GM19193 (cell line): Measurements from ENCODE around the gene GABRR2.

Source experiments
- POLR2A ChIP-seq: IDR thresholded peaks from 4 replicates; pipeline ENCODE4 v1.6.1; 2011; ENCODE audit not compliant: insufficient read depth, insufficient read length; ENCODE audit errors: extremely low read depth

Gene GABRR2

GRCh38 chr6:89216411-89216810 lies 98.7 kb downstream of the GABRR2 start:
- no peak for TF ChIP-seq POLR2A

DNA sequence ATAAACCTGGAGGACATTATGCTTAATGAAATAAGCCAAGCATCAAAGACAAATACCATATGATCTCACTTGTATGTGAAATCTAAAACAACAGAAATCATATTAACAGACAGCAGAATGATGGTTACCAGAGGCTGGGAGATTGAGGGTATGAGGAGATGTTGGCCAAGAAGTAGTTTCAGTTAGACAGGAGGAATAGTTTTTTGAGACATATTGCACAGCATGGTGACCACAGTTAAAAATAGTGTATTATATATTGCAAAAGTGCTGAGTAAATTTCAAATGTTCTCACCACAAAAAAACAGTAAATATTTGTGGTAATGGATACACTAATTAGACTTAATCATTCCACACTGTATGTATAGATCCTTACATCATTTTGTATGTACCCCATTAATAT lies 99.7 kb downstream of the GABRR2 start:
- TF ChIP-seq POLR2A = no peak

DNA sequence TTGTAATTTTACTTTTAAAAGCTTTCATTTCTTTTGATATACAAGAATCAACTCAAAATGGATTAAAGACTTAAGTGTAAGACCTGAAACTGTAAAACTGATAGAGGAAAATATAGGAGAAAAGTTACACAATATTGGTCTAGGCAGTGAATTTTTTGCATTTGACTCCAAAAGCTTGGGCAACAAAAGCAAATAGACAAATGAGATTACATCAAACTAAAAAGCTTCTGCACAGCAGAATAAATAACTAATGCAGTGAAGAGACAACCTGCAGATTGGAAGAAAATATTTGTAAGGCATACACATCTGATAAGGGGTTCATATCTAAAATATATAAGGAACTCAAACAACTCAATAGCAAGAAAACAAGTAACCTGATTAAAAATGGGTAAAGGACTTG lies 100.9 kb downstream of the GABRR2 start:
- no peak for TF ChIP-seq POLR2A

GRCh38 chr6:89212472-89212871 lies 102.6 kb downstream of the GABRR2 start:
- no peak for TF ChIP-seq POLR2A

GRCh38 chr6:89209457-89209856 lies 105.6 kb downstream of the GABRR2 start:
- no peak for TF ChIP-seq POLR2A

- no peak for TF ChIP-seq POLR2A
These were observed 106.5 kb downstream of the GABRR2 start for GRCh38 chr6:89208551-89208950.
